ENCODE results near the gene DAD1. TPM values are rescaled to one million over a fixed set of nuclear protein-coding genes. Genes with fewer than 3 reads are reported as not detected.
"Not testable (repeated sequence)": the region's sequence is repeated elsewhere in the genome, so short reads cannot be mapped to it uniquely, and the experiment has no call there.

The DAD1 gene
- 100 to 1,000 TPM; 123 to 228 (median 171) TPM for total RNA-seq

DNA sequence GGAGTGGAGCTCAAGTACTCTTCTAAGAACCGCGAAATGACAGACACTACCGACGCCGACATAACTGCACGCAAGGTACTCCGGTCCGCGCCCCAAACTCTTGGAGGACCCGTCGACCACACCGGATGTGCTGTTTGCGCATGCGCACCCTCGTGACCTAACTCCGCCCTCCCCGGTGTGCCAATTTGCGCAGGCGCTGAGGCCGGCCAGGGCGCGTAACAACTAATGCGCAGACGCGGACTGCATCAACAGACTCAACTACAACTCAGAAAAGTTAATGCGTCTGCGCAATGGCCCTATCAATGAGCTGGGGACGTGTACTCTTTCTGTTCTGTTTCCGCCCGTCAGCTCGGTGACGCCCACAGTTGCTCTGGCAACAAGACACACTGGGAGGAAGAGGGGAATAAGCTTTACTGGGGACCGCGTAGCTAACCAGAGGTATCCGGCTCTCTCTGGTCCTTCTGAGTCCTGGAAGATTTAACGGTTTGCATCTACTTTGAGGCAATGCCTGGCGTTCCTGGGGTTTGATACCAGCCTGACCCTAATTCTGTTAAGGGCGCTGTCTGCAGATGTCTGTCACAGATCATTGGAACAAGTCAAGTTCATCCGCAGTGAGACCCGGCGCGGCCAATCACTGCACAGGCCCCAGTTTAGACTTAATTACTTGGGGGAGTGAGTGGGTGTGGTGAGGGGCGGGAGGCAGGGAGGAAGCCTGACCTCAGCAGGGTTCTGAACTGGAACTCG, at the start of gene DAD1:
TSS of gene DAD1 (minus strand) at position 129 of the 744 bp plus-strand sequence. CDS start at position 62, 67 bp downstream.
- 0% methylated on average over 1 to 10 of the region's 44 CpGs for WGBS, 2 donors (ENCODE audit: low coverage in 1 of 2)
- Histone ChIP-seq H3K9me3 (no peaks in the 10 kb centered on the region), H3K27me3 (no peaks in the 10 kb centered on the region), H3K4me1 (peaks cover 9 to 52% (median 15%) of the 10 kb centered on the region in 3 donors), H3K36me3 (no peaks in the 10 kb centered on the region), H3K27ac (peak within 1 kb of the TSS; percentile 83 to 97 (median 91)), H3K4me3 (peak within 1 kb of the TSS; percentile 68 to 74)
- ATAC-seq = peak; percentile 100
- TF ChIP-seq, protein P1, sequence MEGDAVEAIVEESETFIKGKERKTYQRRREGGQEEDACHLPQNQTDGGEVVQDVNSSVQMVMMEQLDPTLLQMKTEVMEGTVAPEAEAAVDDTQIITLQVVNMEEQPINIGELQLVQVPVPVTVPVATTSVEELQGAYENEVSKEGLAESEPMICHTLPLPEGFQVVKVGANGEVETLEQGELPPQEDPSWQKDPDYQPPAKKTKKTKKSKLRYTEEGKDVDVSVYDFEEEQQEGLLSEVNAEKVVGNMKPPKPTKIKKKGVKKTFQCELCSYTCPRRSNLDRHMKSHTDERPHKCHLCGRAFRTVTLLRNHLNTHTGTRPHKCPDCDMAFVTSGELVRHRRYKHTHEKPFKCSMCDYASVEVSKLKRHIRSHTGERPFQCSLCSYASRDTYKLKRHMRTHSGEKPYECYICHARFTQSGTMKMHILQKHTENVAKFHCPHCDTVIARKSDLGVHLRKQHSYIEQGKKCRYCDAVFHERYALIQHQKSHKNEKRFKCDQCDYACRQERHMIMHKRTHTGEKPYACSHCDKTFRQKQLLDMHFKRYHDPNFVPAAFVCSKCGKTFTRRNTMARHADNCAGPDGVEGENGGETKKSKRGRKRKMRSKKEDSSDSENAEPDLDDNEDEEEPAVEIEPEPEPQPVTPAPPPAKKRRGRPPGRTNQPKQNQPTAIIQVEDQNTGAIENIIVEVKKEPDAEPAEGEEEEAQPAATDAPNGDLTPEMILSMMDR (IDR thresholded peaks at IDR 0.05) = no peak
- TF ChIP-seq EP300 (IDR thresholded peaks at IDR 0.05) = no peak
- TF ChIP-seq POLR2AphosphoS5 (IDR thresholded peaks at IDR 0.05) = peak; percentile 94
- peak; percentile 81 to 83 for TF ChIP-seq POLR2A (IDR thresholded peaks at IDR 0.05)

DNA sequence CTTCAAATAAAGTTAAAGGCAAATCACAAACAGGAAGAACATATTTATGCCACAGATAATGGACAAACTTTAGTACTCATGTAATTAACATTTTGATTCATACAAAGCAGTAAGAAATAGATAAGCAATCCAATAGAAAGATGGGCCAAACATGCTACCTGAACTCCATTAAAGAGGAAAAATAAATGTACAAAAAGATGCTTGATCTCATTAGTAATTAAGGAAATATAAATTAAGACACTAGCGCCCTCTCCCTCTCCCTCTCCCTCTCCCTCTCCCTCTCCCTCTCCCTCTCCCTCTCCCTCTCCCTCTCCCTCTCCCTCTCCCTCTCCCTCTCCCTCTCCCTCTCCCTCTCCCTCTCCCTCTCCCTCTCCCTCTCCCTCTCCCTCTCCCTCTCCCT, 47.0 kb upstream of the DAD1 start:
- H3K27me3 ChIP-seq, H3K36me3 ChIP-seq, H3K4me1 ChIP-seq, H3K27ac ChIP-seq, ATAC-seq, H3K9me3 ChIP-seq, H3K4me3 ChIP-seq: not testable (repeated sequence)
- WGBS, 2 donors (ENCODE audit: low coverage in 1 of 2) = 33% methylated on average over 1 of the region's 1 CpG; no CpG with 5 or more reads in 1 of the 2 donors

- Histone ChIP-seq H3K27me3 (no peaks in the 10 kb centered on the region), H3K9me3 (no peaks in the 10 kb centered on the region), H3K27ac (no peak overlapping the region), H3K4me1 (no peaks in the 10 kb centered on the region), H3K4me3 (no peak overlapping the region), H3K36me3 (no peaks in the 10 kb centered on the region)
- TF ChIP-seq POLR2AphosphoS5 (IDR thresholded peaks at IDR 0.05) (no peak), EP300 (IDR thresholded peaks at IDR 0.05) (no peak), POLR2A (IDR thresholded peaks at IDR 0.05) (no peak)
- TF ChIP-seq, protein P1 (IDR thresholded peaks at IDR 0.05) = no peak
- 72 to 89% methylated on average over 5 to 8 of the region's 8 CpGs for WGBS, 2 donors (ENCODE audit: low coverage in 1 of 2)
- ATAC-seq = no peak
Observed at GRCh38 chr14:22634233-22634900, 45.3 kb upstream of the DAD1 start.

DNA sequence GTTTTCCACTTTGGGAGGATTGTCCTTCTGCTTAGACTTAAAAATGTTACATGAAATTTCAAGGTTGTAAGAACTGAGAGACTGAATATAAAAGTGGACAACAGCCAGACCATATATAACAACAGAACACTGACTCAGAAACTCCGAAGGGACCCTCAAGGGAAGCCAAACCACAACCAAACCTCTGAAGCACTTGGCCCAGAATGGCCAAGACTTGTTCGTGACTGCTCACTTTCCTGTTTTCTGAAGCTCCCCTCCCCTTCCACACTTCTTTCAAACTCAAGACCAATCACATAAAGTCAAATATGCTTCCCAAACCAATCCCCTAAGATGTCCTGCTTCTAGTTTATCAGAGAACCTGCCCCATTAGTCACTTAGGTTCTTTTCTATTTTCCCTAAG, 41.5 kb upstream of the DAD1 start:
- Histone ChIP-seq H3K36me3 (no peaks in the 10 kb centered on the region), H3K27me3 (no peaks in the 10 kb centered on the region), H3K9me3 (no peaks in the 10 kb centered on the region), H3K4me1 (no peaks in the 10 kb centered on the region), H3K4me3 (no peak overlapping the region), H3K27ac (no peak overlapping the region)
- WGBS, 2 donors (ENCODE audit: low coverage in 1 of 2) = 70 to 75% methylated on average over 2 of the region's 2 CpGs
- TF ChIP-seq POLR2A (IDR thresholded peaks at IDR 0.05) (no peak), POLR2AphosphoS5 (IDR thresholded peaks at IDR 0.05) (no peak), EP300 (IDR thresholded peaks at IDR 0.05) (no peak)
- TF ChIP-seq, protein P1 (IDR thresholded peaks at IDR 0.05) = no peak
- ATAC-seq = no peak

DNA sequence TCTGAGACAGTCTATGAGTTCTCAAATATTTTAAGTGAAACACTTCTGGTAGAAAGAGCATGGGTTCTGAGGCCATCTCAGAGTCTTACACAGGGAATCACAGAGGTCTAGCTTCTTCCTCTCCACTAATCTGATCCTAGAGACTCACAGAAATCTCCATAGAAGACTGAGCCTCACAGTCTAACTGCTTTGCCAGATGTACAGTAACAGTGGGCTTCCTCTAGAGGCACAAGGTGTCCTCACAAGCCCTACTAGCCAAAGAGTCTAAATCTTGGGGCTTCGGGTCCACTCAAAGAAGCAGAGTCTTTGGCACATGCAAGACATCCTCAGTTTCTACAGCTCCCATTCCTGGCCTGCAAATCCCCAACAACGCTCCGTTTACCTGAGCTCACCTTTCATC, 41.0 kb upstream of the DAD1 start:
- Histone ChIP-seq H3K27ac (no peak overlapping the region), H3K36me3 (no peaks in the 10 kb centered on the region), H3K9me3 (no peaks in the 10 kb centered on the region), H3K4me3 (no peak overlapping the region), H3K27me3 (no peaks in the 10 kb centered on the region), H3K4me1 (no peaks in the 10 kb centered on the region)
- no peak for ATAC-seq
- 86 to 100% methylated on average over 1 to 3 of the region's 3 CpGs for WGBS, 2 donors (ENCODE audit: low coverage in 1 of 2)
- TF ChIP-seq POLR2A (IDR thresholded peaks at IDR 0.05) (no peak), POLR2AphosphoS5 (IDR thresholded peaks at IDR 0.05) (no peak), EP300 (IDR thresholded peaks at IDR 0.05) (no peak)
- TF ChIP-seq, protein P1 (IDR thresholded peaks at IDR 0.05) = no peak

All from gastroesophageal sphincter (tissue), 4 donors.